Measurements from ENCODE around the gene GLRX2. TPM values are rescaled to one million over a fixed set of nuclear protein-coding genes. Genes with fewer than 3 reads are reported as not detected.

The GLRX2 gene
- total RNA-seq, 1 experiment from 2014 or later, result 30.6 TPM

GRCh38 chr1:193085263-193085662, 20.0 kb downstream of the GLRX2 start:
- no peak overlapping the region for H3K4me2 ChIP-seq (ENCODE audit: low read length)
- H3K36me3 ChIP-seq (ENCODE audit: control insufficient read depth in 1 of 2, insufficient read depth in 2 of 2, low read length in 2 of 2), result peaks cover 32 to 33% of the 10 kb centered on the region in 2 experiments
- no peak for TF ChIP-seq MAX (IDR thresholded peaks at IDR 0.05)
- TF ChIP-seq YY1 (IDR thresholded peaks at IDR 0.05; ENCODE audit: extremely low read depth, insufficient replicate concordance, low read depth, low read length), result no peak
- TF ChIP-seq JUND (IDR thresholded peaks at IDR 0.05), result no peak
- no peak for TF ChIP-seq EZH2phosphoT487 (IDR thresholded peaks at IDR 0.05; ENCODE audit: borderline replicate concordance)
- TF ChIP-seq SP1 (IDR thresholded peaks at IDR 0.05; ENCODE audit: low read depth), result no peak
- TF ChIP-seq SRF (IDR thresholded peaks at IDR 0.05; ENCODE audit: low read depth), result no peak
- no peak overlapping the region for H2AFZ ChIP-seq (ENCODE audit: low read depth, low read length, poor library complexity, severe bottlenecking)
- no peak overlapping the region for H3K4me3 ChIP-seq (replicated peaks in 1 of 2; ENCODE audit: low read depth in 1 of 2, low read length in 2 of 2)
- BruUV-seq (replicated peaks), result no TSS peak
- no peak for DNase-seq (ENCODE audit: low read depth, low spot score)
- ChIA-PET RAD21 (ENCODE audit: low non-redundant PET in 1 of 2, low total read pairs in 2 of 2, uncharacterized antibody in 2 of 2, unreplicated experiment in 2 of 2) (no interaction called here), CTCF (interaction anchor here (1.4 kb wide), 1 partner anchor 15 kb away, joined by 3 read pairs; no protein-coding TSS in a partner anchor), POLR2A (interaction anchor here (0.6 to 1.3 kb wide), 2 partner anchors 27 to 341 kb away, joined by 3 to 4 read pairs; no protein-coding TSS in a partner anchor)
- no peaks in the 10 kb centered on the region for H3K79me2 ChIP-seq (ENCODE audit: insufficient read depth, low read length)
- intact Hi-C loops (cut with micrococcal nuclease), result no loop called here
- no peak for ATAC-seq
- H3K9me2 ChIP-seq (ENCODE audit: insufficient read depth), result no peaks in the 10 kb centered on the region
- H3K9me3 ChIP-seq (ENCODE audit: control insufficient read depth in 1 of 2, insufficient read depth in 1 of 2, low read depth in 1 of 2, low read length in 2 of 2), result no peaks in the 10 kb centered on the region
- no peaks in the 10 kb centered on the region for H3K27me3 ChIP-seq (ENCODE audit: insufficient read depth, low read length)
- H3K27ac ChIP-seq (ENCODE audit: low read depth, low read length), result no peak overlapping the region
- no peak overlapping the region for H3K9ac ChIP-seq (ENCODE audit: low read length)
- no peaks in the 10 kb centered on the region for H4K20me1 ChIP-seq (ENCODE audit: insufficient read depth)
- no peaks in the 10 kb centered on the region for H3K4me1 ChIP-seq (ENCODE audit: control insufficient read depth in 1 of 2, insufficient read depth in 2 of 2, low read length in 2 of 2)

DNA sequence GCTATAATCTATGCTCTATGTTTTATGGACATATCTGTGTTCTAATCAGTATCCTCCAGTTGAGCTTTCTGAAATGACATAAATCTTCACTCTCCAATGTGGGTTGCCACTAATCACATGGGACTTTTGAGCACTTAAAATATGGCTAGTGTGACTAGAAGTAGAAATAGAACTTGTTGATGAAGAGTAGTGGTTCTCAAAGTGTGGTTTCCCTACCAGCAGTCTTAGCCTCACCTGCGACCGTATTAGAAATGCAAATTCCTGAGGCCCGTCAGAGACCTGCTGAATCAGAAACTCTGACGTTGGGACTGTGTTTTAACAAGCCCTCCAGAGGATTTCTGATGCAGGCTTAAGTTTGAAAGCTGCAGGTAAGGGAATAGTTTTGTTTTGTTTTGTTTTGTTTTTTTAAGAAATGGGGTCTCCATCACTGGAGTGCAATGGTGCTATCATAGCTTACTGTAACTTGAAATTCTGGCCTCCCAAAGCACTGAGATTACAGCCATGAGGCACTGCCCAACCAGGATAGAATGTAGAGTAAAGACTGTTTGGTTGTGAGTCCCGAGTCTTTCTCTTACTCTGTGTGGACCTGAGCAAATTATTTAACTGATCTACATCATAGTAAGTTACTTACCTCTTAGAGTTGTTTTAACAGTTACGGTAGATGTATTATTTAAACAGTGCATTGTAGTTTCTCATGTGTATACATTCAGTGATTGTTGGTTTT, 21.7 kb downstream of the GLRX2 start:
- ChIA-PET CTCF (interaction anchor here (1.2 kb wide), 1 partner anchor 13 kb away, joined by 4 read pairs; no protein-coding TSS in a partner anchor), RAD21 (ENCODE audit: low non-redundant PET in 1 of 2, low total read pairs in 2 of 2, uncharacterized antibody in 2 of 2, unreplicated experiment in 2 of 2) (no interaction called here), POLR2A (no interaction called here)
- no peak overlapping the region for H3K4me2 ChIP-seq (ENCODE audit: low read length)
- intact Hi-C loops (cut with micrococcal nuclease), result no loop called here
- H2AFZ ChIP-seq (ENCODE audit: low read depth, low read length, poor library complexity, severe bottlenecking), result no peak overlapping the region
- H3K9me3 ChIP-seq (ENCODE audit: control insufficient read depth in 1 of 2, insufficient read depth in 1 of 2, low read depth in 1 of 2, low read length in 2 of 2), result no peaks in the 10 kb centered on the region
- no peak overlapping the region for H3K4me3 ChIP-seq (replicated peaks in 1 of 2; ENCODE audit: low read depth in 1 of 2, low read length in 2 of 2)
- no peaks in the 10 kb centered on the region for H3K4me1 ChIP-seq (ENCODE audit: control insufficient read depth in 1 of 2, insufficient read depth in 2 of 2, low read length in 2 of 2)
- H3K9ac ChIP-seq (ENCODE audit: low read length), result no peak overlapping the region
- H3K27ac ChIP-seq (ENCODE audit: low read depth, low read length), result no peak overlapping the region
- no peaks in the 10 kb centered on the region for H4K20me1 ChIP-seq (ENCODE audit: insufficient read depth)
- H3K9me2 ChIP-seq (ENCODE audit: insufficient read depth), result no peaks in the 10 kb centered on the region
- no peak for DNase-seq (ENCODE audit: low read depth, low spot score)
- H3K27me3 ChIP-seq (ENCODE audit: insufficient read depth, low read length), result no peaks in the 10 kb centered on the region
- ATAC-seq, result no peak
- peaks cover 36 to 44% of the 10 kb centered on the region in 2 experiments for H3K36me3 ChIP-seq (ENCODE audit: control insufficient read depth in 1 of 2, insufficient read depth in 2 of 2, low read length in 2 of 2)
- no TSS peak for BruUV-seq (replicated peaks)
- no peaks in the 10 kb centered on the region for H3K79me2 ChIP-seq (ENCODE audit: insufficient read depth, low read length)
- TF ChIP-seq SRF (IDR thresholded peaks at IDR 0.05; ENCODE audit: low read depth) (no peak), POLR2A (IDR thresholded peaks at IDR 0.05; ENCODE audit: borderline replicate concordance, extremely low read depth, insufficient read depth, insufficient read length) (no peak), CBX3 (IDR thresholded peaks at IDR 0.05; ENCODE audit: low read depth) (no peak), ELF1 (IDR thresholded peaks at IDR 0.05; ENCODE audit: borderline replicate concordance, low read depth) (no peak), ZBTB33 (IDR thresholded peaks at IDR 0.05; ENCODE audit: extremely low read depth, insufficient replicate concordance, low read length) (no peak), ZFX (IDR thresholded peaks at IDR 0.05) (no peak), EZH2 (IDR thresholded peaks at IDR 0.05) (no peak), SP1 (IDR thresholded peaks at IDR 0.05; ENCODE audit: low read depth) (no peak), POLR2AphosphoS5 (IDR thresholded peaks at IDR 0.05; ENCODE audit: low read depth, low read length) (no peak), CEBPB (IDR thresholded peaks at IDR 0.05; ENCODE audit: low read depth) (no peak), RAD21 (IDR thresholded peaks at IDR 0.05; ENCODE audit: low read depth) (no peak), FOSL1 (IDR thresholded peaks at IDR 0.05; ENCODE audit: low read depth) (no peak)
- TF ChIP-seq, protein P1, sequence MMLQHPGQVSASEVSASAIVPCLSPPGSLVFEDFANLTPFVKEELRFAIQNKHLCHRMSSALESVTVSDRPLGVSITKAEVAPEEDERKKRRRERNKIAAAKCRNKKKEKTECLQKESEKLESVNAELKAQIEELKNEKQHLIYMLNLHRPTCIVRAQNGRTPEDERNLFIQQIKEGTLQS (IDR thresholded peaks at IDR 0.05), result no peak

All from HCT116 (cell line).